ENCODE measurements around the gene SRMS. TPM values are rescaled to one million over a fixed set of nuclear protein-coding genes. Genes with fewer than 3 reads are reported as not detected.
"Not testable (repeated sequence)": the region's sequence is repeated elsewhere in the genome, so short reads cannot be mapped to it uniquely, and the experiment has no call there.

SRMS gene
- polyA plus RNA-seq, 4 donors, result 0.17 to 0.31 (median 0.24) TPM; not detected in 1

- no peak for DNase-seq (ENCODE audit: low read depth in 4 of 4, low spot score in 3 of 4)
Observed at GRCh38 chr20:63580796-63581461, 33.4 kb upstream of the SRMS start.

GRCh38 chr20:63579017-63579694 lies 31.6 kb upstream of the SRMS start:
- no peak for DNase-seq (ENCODE audit: low read depth in 4 of 4, low spot score in 3 of 4)

- no peak for DNase-seq (ENCODE audit: low read depth in 4 of 4, low spot score in 3 of 4)
Observed at GRCh38 chr20:63578224-63579016, 30.9 kb upstream of the SRMS start.

GRCh38 chr20:63577317-63577894 lies 29.9 kb upstream of the SRMS start:
- DNase-seq (ENCODE audit: low read depth in 4 of 4, low spot score in 3 of 4), result no peak

GRCh38 chr20:63576311-63576710 lies 28.8 kb upstream of the SRMS start:
- no peak for DNase-seq (ENCODE audit: low read depth in 4 of 4, low spot score in 3 of 4)

- DNase-seq (ENCODE audit: low read depth in 4 of 4, low spot score in 3 of 4), result no peak
Observed at GRCh38 chr20:63574829-63575743, 27.5 kb upstream of the SRMS start.

GRCh38 chr20:63574156-63574828 lies 26.7 kb upstream of the SRMS start, which contains the start of gene HELZ2:
Gene HELZ2 (minus strand): TSS chr20:63574239. CDS start chr20:63572385, 1,854 bp downstream.
- no peak for DNase-seq (ENCODE audit: low read depth in 4 of 4, low spot score in 3 of 4)

- no peak for DNase-seq (ENCODE audit: low read depth in 4 of 4, low spot score in 3 of 4)
Observed at GRCh38 chr20:63573647-63574131, 26.1 kb upstream of the SRMS start.

- DNase-seq (ENCODE audit: low read depth in 4 of 4, low spot score in 3 of 4), result no peak
Observed at GRCh38 chr20:63572788-63573646, 25.5 kb upstream of the SRMS start.

- no peak for DNase-seq (ENCODE audit: low read depth in 4 of 4, low spot score in 3 of 4)
Observed at GRCh38 chr20:63572071-63572787, 24.7 kb upstream of the SRMS start.

GRCh38 chr20:63571087-63571478 lies 23.5 kb upstream of the SRMS start:
- DNase-seq (ENCODE audit: low read depth in 4 of 4, low spot score in 3 of 4), result not testable (repeated sequence)

- DNase-seq (ENCODE audit: low read depth in 4 of 4, low spot score in 3 of 4), result no peak
Observed at GRCh38 chr20:63570281-63571086, 22.9 kb upstream of the SRMS start.

GRCh38 chr20:63568986-63569949 lies 21.7 kb upstream of the SRMS start:
- DNase-seq (ENCODE audit: low read depth in 4 of 4, low spot score in 3 of 4), result no peak

GRCh38 chr20:63568170-63568981 lies 20.8 kb upstream of the SRMS start:
- no peak for DNase-seq (ENCODE audit: low read depth in 4 of 4, low spot score in 3 of 4)

Data from right renal pelvis (tissue), 4 donors.